GM19099 (cell line): Measurements from ENCODE around the gene BOC.

Source experiments
- POLR2A ChIP-seq: IDR thresholded peaks from 3 replicates; pipeline ENCODE4 v1.6.1; 2011; ENCODE audit warnings: low read depth; ENCODE audit not compliant: insufficient read length; ENCODE audit errors: extremely low read depth

Gene BOC

GRCh38 chr3:113291572-113291971 lies 80.2 kb downstream of the BOC start:
- TF ChIP-seq POLR2A: no peak

GRCh38 chr3:113292933-113293332 lies 81.6 kb downstream of the BOC start:
- no peak for TF ChIP-seq POLR2A

GRCh38 chr3:113293348-113293747 lies 82.0 kb downstream of the BOC start:
- no peak for TF ChIP-seq POLR2A

- no peak for TF ChIP-seq POLR2A
Measured at GRCh38 chr3:113295463-113295862, 84.1 kb downstream of the BOC start.

GRCh38 chr3:113297287-113297686 lies 85.9 kb downstream of the BOC start:
- TF ChIP-seq POLR2A: no peak

- TF ChIP-seq POLR2A: no peak
Measured at GRCh38 chr3:113297841-113298240, 86.5 kb downstream of the BOC start.

GRCh38 chr3:113300596-113300995 lies 89.2 kb downstream of the BOC start:
- TF ChIP-seq POLR2A: no peak

GRCh38 chr3:113304102-113304501 lies 92.7 kb downstream of the BOC start:
- no peak for TF ChIP-seq POLR2A

- no peak for TF ChIP-seq POLR2A
Measured at GRCh38 chr3:113304856-113305540, 93.6 kb downstream of the BOC start.

- no peak for TF ChIP-seq POLR2A
Measured at GRCh38 chr3:113310960-113311359, 99.6 kb downstream of the BOC start.

GRCh38 chr3:113312416-113312815 lies 101.1 kb downstream of the BOC start:
- TF ChIP-seq POLR2A: no peak

GRCh38 chr3:113314923-113315322 lies 103.6 kb downstream of the BOC start:
- TF ChIP-seq POLR2A: no peak

- TF ChIP-seq POLR2A: no peak
Measured at GRCh38 chr3:113329757-113330156, 118.4 kb downstream of the BOC start.

GRCh38 chr3:113330742-113331141 lies 119.4 kb downstream of the BOC start:
- TF ChIP-seq POLR2A: no peak

- no peak for TF ChIP-seq POLR2A
Measured at GRCh38 chr3:113331187-113331586, 119.8 kb downstream of the BOC start.
